ENCODE results near the gene KRTAP10-9.
"Not testable (repeated sequence)": the region's sequence is repeated elsewhere in the genome, so short reads cannot be mapped to it uniquely, and the experiment has no call there.

The KRTAP10-9 gene, protein sequence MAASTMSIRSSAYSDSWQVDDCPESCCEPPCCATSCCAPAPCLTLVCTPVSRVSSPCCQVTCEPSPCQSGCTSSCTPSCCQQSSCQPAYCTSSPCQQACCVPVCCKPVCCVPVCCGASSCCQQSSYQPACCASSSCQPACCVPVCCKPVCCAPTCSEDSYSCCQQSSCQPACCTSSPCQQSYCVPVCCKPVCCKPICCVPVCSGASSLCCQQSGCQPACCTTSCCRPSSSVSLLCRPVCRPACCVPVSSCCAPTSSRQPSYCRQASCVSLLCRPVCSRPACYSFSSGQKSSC

GRCh38 chr21:44626673-44627143, at the start of gene KRTAP10-9:
Gene KRTAP10-9 (plus strand): TSS chr21:44627093. CDS start chr21:44627172, 79 bp downstream.
- no peak for DNase-seq (ENCODE audit: low read depth)

DNA sequence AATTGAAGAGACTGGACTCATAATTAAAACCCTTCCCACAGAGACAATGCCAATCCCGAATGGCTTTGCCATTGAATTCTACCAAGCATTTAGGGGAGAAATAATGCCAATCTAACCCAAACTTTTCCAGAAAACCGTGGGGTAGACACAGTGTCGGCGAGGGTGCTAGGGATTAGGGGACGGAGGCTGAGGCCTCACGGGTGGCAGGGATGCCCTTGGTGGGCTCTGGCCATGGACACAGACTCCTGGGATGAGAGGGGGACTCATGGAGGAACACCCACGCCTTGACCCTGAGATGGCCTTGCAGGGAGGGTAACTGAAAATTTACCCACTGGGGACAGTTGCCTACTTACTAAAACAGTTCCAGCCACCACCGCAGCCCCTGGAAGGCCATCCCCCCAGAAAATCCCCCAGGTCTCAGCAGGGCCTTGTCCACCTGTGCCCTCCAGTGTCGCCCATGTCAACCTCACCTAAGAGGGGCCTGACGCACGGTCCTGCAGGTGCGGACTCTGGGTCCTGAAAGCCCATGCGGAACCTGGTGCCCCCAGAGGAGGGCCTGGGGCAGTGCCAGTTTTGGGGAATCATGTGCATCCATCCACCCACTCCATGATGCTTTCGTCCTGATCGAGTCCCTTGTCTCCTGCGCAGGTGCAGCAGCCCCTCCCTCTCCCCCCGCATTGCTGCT, 48.4 kb upstream of the KRTAP10-9 start:
- no peak for DNase-seq (ENCODE audit: low read depth)

GRCh38 chr21:44579056-44579832, 47.6 kb upstream of the KRTAP10-9 start:
- no peak for DNase-seq (ENCODE audit: low read depth)

DNA sequence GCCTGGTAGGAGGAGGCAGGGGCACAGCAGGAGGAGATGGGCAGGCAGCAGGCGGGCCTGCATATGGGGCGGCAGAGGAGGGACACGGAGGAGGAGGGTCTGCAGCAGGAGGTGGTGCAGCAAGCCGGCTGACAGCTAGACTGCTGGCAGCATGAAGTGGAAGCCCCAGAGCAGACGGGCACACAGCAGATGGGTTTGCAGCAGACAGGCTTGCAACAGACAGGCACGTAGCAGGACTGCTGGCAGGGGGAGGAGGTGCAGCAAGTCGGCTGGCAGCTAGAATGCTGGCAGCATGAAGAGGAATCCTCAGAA, 47.1 kb upstream of the KRTAP10-9 start:
- DNase-seq (ENCODE audit: low read depth), result no peak

DNA sequence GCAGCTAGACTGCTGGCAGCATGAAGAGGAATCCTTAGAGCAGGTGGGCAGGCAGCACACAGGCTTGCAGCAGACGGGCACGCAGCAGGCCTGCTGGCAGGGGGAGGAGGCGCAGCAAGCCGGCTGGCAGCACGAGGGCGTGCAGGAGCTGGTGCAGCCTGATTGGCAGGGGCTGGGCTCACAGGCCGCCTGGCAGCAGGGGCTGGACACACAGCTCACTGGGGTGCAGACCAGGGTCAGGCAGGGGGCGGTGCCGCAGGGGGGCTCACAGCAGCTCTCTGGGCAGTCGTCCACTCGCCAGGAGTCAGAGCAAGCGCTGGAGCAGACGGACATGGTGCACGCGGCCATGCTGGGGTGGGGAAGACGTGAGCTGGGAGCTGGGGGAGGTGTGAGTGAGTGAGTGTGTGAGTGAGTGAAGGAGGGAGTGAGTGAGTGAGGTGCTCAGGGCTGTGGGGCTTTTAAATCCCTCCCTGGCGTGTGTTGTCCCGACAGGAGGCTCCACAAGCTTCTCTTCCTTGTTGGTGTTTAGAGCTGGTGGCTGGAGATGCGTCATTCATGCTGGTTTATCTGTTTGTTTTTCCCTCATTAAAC, 46.6 kb upstream of the KRTAP10-9 start, which contains the start of gene KRTAP10-5:
TSS of gene KRTAP10-5 (minus strand) at position 374 of the 591 bp plus-strand sequence. CDS start at position 348, 26 bp downstream.
- not testable (repeated sequence) for DNase-seq (ENCODE audit: low read depth)

- DNase-seq (ENCODE audit: low read depth), result no peak
These were observed 45.7 kb upstream of the KRTAP10-9 start for GRCh38 chr21:44581158-44581557.

DNA sequence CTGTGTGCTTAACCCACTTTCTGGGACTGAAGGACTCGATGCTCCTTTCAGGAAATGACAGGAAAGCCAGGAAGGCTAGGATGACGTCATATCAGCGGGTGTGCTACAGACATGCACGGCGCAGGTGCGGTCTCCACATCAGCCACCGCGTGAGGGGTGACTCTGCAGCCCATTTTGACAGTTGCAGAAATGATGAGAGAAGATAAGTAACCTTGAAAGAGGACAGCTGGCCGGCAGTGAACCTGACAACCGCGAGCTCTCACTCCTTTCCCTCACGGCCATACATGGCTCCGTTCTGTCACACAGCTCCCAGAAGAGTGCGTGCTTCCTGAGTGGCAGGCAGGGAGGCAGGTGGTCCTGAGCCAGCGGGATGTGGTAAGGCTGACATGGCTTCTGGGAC, 44.8 kb upstream of the KRTAP10-9 start:
- no peak for DNase-seq (ENCODE audit: low read depth)

- no peak for DNase-seq (ENCODE audit: low read depth)
These were observed 43.6 kb upstream of the KRTAP10-9 start for GRCh38 chr21:44583089-44583799.

DNA sequence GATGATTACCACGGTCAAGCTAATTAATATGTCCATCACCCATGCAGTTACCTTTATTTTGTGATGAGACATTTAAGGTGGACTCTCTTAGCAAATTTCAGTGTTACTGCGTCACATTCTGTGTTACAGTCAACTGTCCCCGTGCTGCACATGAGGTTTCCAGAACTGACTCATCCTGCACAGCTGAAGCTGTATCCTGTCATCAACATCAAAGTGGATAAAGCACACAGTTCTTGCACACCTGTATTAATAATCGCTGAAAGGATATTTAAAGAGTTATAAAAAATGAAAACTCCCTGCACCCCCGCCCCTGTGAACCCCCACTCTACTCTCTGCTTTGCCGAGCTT, 43.1 kb upstream of the KRTAP10-9 start:
- no peak for DNase-seq (ENCODE audit: low read depth)

DNA sequence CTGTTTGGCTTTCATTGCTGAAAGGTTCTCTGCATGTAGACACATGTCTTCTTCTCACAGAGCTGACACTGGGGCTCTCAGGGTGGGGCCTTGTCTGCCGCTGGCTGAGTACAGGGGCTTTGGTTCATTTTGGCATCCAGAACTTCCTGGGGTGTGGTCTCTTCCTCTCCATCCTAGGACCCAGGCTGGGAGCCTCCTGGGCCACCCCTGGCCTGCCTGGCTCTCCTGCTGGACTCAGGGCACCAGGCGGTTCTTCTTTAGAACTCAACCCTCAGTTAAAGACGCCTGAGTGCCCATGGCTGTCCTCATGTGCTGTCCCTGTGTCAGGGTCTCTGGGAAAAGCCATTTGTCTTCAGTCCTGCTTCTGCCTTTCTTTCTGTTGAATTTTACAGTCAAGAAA, 41.0 kb upstream of the KRTAP10-9 start:
- DNase-seq (ENCODE audit: low read depth), result no peak

GRCh38 chr21:44589094-44589493, 37.8 kb upstream of the KRTAP10-9 start:
- no peak for DNase-seq (ENCODE audit: low read depth)

GRCh38 chr21:44589586-44590305, 37.1 kb upstream of the KRTAP10-9 start:
- no peak for DNase-seq (ENCODE audit: low read depth)

- DNase-seq (ENCODE audit: low read depth), result no peak
These were observed 36.6 kb upstream of the KRTAP10-9 start for GRCh38 chr21:44590311-44590721.

GRCh38 chr21:44590897-44591800, 35.7 kb upstream of the KRTAP10-9 start:
- not testable (repeated sequence) for DNase-seq (ENCODE audit: low read depth)

DNA sequence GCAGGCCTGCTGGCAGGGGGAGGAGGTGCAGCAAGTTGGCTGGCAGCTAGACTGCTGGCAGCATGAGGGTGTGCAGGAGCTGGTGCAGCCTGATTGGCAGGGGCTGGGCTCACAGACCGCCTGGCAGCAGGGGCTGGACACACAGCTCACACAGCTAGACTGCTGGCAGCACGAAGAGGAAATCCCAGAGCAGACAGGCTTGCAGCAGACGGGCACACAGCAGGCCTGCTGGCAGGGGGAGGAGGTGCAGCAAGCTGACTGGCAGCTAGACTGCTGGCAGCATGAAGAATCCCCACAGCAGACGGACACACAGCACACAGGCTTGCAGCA, 35.1 kb upstream of the KRTAP10-9 start:
- DNase-seq (ENCODE audit: low read depth), result not testable (repeated sequence)

DNA sequence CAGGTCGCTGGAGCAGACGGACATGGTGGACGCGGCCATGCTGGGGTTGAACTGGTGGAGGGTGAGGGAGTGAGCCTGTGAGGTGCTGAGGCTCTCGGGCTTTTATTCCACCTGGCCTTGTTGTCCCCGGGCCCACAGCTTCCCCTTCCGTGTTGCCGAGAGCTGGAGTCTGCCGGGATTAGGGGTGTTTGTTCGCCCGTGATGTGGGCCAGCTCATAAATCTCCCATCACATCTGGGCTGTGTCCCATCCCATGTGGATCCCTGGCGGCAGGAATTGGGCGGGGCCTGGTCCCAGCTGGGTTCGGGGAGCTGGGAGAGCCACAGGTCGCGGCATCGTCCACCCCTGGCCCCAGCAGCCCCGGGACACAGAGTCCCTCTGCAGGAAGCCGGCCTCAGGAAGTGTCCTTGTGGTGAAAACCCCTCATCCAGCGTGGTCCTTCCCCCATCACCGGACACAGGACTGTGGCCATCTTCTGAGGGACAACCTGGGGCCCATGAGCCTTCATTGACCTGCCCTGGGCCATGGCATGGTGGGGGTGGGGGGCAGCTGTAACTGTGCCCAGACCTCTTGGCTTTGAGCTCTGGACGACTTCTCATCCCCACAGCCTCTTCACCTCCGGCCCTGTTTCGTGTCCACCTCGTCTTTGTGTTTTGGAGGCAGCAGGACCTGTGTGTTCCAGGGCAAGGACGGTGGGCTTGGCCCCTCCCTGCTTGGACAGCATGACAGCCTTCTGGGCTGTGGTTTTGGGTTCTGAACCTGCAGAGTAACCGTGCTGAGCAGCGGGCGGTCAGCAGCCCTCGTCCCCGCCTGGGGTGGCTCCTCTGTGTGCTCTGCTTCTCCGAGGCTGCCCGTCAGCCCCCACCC, 34.2 kb upstream of the KRTAP10-9 start, which contains the start of gene KRTAP10-6:
TSS of gene KRTAP10-6 (minus strand) at position 60 of the 866 bp plus-strand sequence. CDS start at position 39, 21 bp downstream.
- no peak for DNase-seq (ENCODE audit: low read depth)

- no peak for DNase-seq (ENCODE audit: low read depth)
These were observed 33.1 kb upstream of the KRTAP10-9 start for GRCh38 chr21:44593598-44594405.

GRCh38 chr21:44594406-44594916, 32.4 kb upstream of the KRTAP10-9 start:
- no peak for DNase-seq (ENCODE audit: low read depth)
